OCI-LY3 (cell line): ENCODE measurements around the gene AQR.

Source experiments
- EZH2phosphoT487 ChIP-seq: fragments of 200-600 bp; shearing (Covaris generic); IDR thresholded peaks from 2 replicates; pipeline ENCODE4 v1.6.1; 2018; ENCODE audit warnings: antibody characterized with exemption, mixed run types, low read depth
- TF ChIP-seq, protein P1 (sequence below): fragments of 200-600, 300-600 bp; sonication (generic); IDR thresholded peaks from 2 replicates; pipeline ENCODE4 v1.5.1; 2014; ENCODE audit warnings: antibody characterized with exemption, low read length, low read depth

DNA sequence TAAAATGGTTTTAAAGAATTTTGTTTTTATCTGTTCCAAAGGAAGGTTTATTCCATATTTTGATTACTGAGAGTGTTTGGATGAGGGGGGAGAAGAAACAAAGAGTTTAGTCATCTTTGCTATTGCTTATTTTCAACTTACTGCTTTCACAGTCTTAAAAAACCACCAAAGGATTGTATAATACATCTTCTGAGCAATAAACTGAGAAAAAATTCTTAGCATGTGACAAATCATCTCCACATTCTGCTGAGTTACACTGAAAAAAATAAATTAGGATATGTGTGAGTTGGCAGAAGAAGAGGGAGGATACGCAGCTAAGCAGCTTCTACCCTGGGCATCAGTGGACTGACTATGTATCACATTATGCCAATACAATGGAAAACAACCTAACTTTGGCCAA is 151.0 kb downstream of the AQR start:
- TF ChIP-seq, protein P1, sequence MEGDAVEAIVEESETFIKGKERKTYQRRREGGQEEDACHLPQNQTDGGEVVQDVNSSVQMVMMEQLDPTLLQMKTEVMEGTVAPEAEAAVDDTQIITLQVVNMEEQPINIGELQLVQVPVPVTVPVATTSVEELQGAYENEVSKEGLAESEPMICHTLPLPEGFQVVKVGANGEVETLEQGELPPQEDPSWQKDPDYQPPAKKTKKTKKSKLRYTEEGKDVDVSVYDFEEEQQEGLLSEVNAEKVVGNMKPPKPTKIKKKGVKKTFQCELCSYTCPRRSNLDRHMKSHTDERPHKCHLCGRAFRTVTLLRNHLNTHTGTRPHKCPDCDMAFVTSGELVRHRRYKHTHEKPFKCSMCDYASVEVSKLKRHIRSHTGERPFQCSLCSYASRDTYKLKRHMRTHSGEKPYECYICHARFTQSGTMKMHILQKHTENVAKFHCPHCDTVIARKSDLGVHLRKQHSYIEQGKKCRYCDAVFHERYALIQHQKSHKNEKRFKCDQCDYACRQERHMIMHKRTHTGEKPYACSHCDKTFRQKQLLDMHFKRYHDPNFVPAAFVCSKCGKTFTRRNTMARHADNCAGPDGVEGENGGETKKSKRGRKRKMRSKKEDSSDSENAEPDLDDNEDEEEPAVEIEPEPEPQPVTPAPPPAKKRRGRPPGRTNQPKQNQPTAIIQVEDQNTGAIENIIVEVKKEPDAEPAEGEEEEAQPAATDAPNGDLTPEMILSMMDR = no peak
- no peak for TF ChIP-seq EZH2phosphoT487
